IMR-90 (cell line): ENCODE data around the gene CCDC167. TPM values are rescaled to one million over a fixed set of nuclear protein-coding genes. Genes with fewer than 3 reads are reported as not detected.

Experiments used
- ATAC-seq: fragments of 200-7000 bp; cut with Tn5 transposase; 2 replicates; pipeline ENCODE4 v1.9.1; 2020; ENCODE audit warnings: low read depth, mild to moderate bottlenecking, moderate library complexity
- BruUV-seq: library from RNA; stranded (reverse); fragments of 400-500 nt; replicated peaks from 2 replicates; lab custom pipeline; 2021; lab: Mats Ljungman, UMichigan
- CTCF ChIA-PET: fragments of 300-600 bp; formaldehyde crosslinking; extraction: SDS; loops from one replicate; lab custom pipeline; 2021; ENCODE audit warnings: antibody characterized with exemption; lab: Yijun Ruan, JAX
- POLR2A ChIA-PET: fragments of 300-600 bp; sonication (Branson Sonifier 250); formaldehyde crosslinking; loops from one replicate; lab custom pipeline; 2022; ENCODE audit warnings: antibody characterized with exemption; ENCODE audit not compliant: unreplicated experiment; lab: Charles Lee
- DNase-seq: peaks from one replicate; pipeline ENCODE4 v3.0.0; 2013
- H2AFZ ChIP-seq: replicated peaks from 2 replicates; pipeline ENCODE3; 2013; ENCODE audit warnings: low read length, mild to moderate bottlenecking; ENCODE audit not compliant: poor library complexity
- H2AK5ac ChIP-seq: 2 replicates; pipeline ENCODE4 v1.6.1; 2013; ENCODE audit warnings: low read depth, low read length, inconsistent platforms
- H2AK9ac ChIP-seq: replicated peaks from 2 replicates; pipeline ENCODE3; 2013; ENCODE audit warnings: mild to moderate bottlenecking, low read depth, low read length, moderate library complexity; ENCODE audit not compliant: poor library complexity
- H2BK120ac ChIP-seq: 2 replicates; pipeline ENCODE4 v1.6.1; 2013; ENCODE audit warnings: low read depth, low read length, inconsistent platforms
- H2BK15ac ChIP-seq: 3 replicates; pipeline ENCODE4 v1.6.1; 2013; ENCODE audit warnings: low read depth, low read length, inconsistent platforms
- H2BK20ac ChIP-seq: 2 replicates; pipeline ENCODE4 v1.6.1; 2013; ENCODE audit warnings: low read depth, mild to moderate bottlenecking, inconsistent platforms, low read length, moderate library complexity
- H2BK5ac ChIP-seq: 2 replicates; pipeline ENCODE4 v1.6.1; 2013; ENCODE audit warnings: mild to moderate bottlenecking, low read depth, low read length, inconsistent platforms; ENCODE audit not compliant: poor library complexity, severe bottlenecking
- H3K14ac ChIP-seq: replicated peaks from 2 replicates; pipeline ENCODE4 v1.6.1; 2013; ENCODE audit warnings: low read depth, low read length, inconsistent platforms
- H3K18ac ChIP-seq: 2 replicates; pipeline ENCODE4 v1.6.1; 2013; ENCODE audit warnings: low read depth, low read length, control low read depth
- H3K23ac ChIP-seq: 2 replicates; pipeline ENCODE4 v1.6.1; 2013; ENCODE audit warnings: low read depth, low read length, inconsistent platforms
- H3K27ac ChIP-seq: 2 replicates; pipeline ENCODE4 v1.5.1; 2013; ENCODE audit warnings: mild to moderate bottlenecking, control low read depth, low read length; ENCODE audit not compliant: insufficient read depth
- H3K27me3 ChIP-seq: 2 replicates; pipeline ENCODE4 v1.6.1; 2013; ENCODE audit warnings: low read length; ENCODE audit not compliant: control insufficient read depth, insufficient read depth
- H3K36me3 ChIP-seq: 2 replicates; pipeline ENCODE4 v1.6.1; 2013; ENCODE audit warnings: low read length, mixed read lengths; ENCODE audit not compliant: control insufficient read depth, insufficient read depth
- H3K4ac ChIP-seq: 2 replicates; pipeline ENCODE4 v1.6.1; 2013; ENCODE audit warnings: low read depth, low read length, inconsistent platforms
- H3K4me1 ChIP-seq: 2 replicates; pipeline ENCODE4 v1.6.1; 2013; ENCODE audit warnings: low read length, mixed read lengths; ENCODE audit not compliant: control insufficient read depth, insufficient read depth
- H3K4me2 ChIP-seq: 2 replicates; pipeline ENCODE4 v1.6.1; 2013; ENCODE audit warnings: low read depth, mild to moderate bottlenecking, control low read depth, low read length, moderate library complexity
- H3K4me3 ChIP-seq: 2 replicates; pipeline ENCODE4 v1.5.1; 2013; ENCODE audit warnings: low read depth, mild to moderate bottlenecking, control low read depth, low read length, moderate library complexity; ENCODE audit not compliant: insufficient read depth
- H3K56ac ChIP-seq: 2 replicates; pipeline ENCODE4 v1.6.1; 2013; ENCODE audit warnings: low read length, inconsistent platforms; ENCODE audit not compliant: insufficient read depth; ENCODE audit errors: extremely low read depth
- H3K79me1 ChIP-seq, 2 experiments: 2 replicates each; pipeline ENCODE4 v1.6.1; 2013; ENCODE audit warnings: low read length in 2 of 2, inconsistent platforms in 1 of 2, low read depth in 1 of 2
- H3K9ac ChIP-seq: 2 replicates; pipeline ENCODE4 v1.6.1; 2013; ENCODE audit warnings: low read depth, low read length, control low read depth
- H3K9me1 ChIP-seq: 2 replicates; pipeline ENCODE4 v1.6.1; 2013; ENCODE audit warnings: low read length, inconsistent platforms; ENCODE audit not compliant: insufficient read depth
- H3K9me3 ChIP-seq: 2 replicates; pipeline ENCODE4 v1.6.1; 2013; ENCODE audit warnings: low read length; ENCODE audit not compliant: control insufficient read depth, insufficient read depth
- H4K20me1 ChIP-seq: 2 replicates; pipeline ENCODE4 v1.6.1; 2013; ENCODE audit warnings: low read length, inconsistent platforms; ENCODE audit not compliant: insufficient read depth
- H4K5ac ChIP-seq: 2 replicates; pipeline ENCODE4 v1.6.1; 2013; ENCODE audit warnings: mild to moderate bottlenecking, low read depth, low read length, control low read depth
- H4K8ac ChIP-seq, 2 experiments: 2 replicates each; pipeline ENCODE4 v1.6.1; 2013; ENCODE audit warnings: low read depth in 2 of 2, low read length in 2 of 2, control low read depth in 1 of 2, inconsistent platforms in 1 of 2
- H4K91ac ChIP-seq: 2 replicates; pipeline ENCODE4 v1.6.1; 2013; ENCODE audit warnings: low read depth, low read length, inconsistent platforms; ENCODE audit not compliant: insufficient read depth
- CEBPB ChIP-seq: IDR thresholded peaks from 2 replicates; pipeline ENCODE4 v1.6.1; 2012; ENCODE audit warnings: low read depth, low read length, improper control_type of control experiment
- MAFK ChIP-seq: IDR thresholded peaks from 2 replicates; pipeline ENCODE4 v1.6.1; 2012; ENCODE audit warnings: low read depth, low read length, improper control_type of control experiment
- MAZ ChIP-seq: IDR thresholded peaks from 2 replicates; pipeline ENCODE4 v1.6.1; 2012; ENCODE audit warnings: low read depth, mild to moderate bottlenecking, low read length, improper control_type of control experiment, moderate library complexity, borderline replicate concordance
- NFE2L2 ChIP-seq: fragments of 150-350 bp; IDR thresholded peaks from 2 replicates; pipeline ENCODE4 v1.6.1; 2016; ENCODE audit warnings: low read depth, mild to moderate bottlenecking, low read length
- WGBS, 2 experiments: methylation state at CpG; one replicate each; pipeline versions ENCODE4 v1.1.5 to v1.1.7; 2013; ENCODE audit warnings: missing lambda C conversion rate in 2 of 2; ENCODE audit not compliant: insufficient read length in 1 of 2; ENCODE audit errors: extremely low coverage in 2 of 2; 5-methylcytosine and 5-hydroxymethylcytosine counted together
- dilution Hi-C: fragments of 300-500 bp; cut with HindIII; formaldehyde crosslinking; loops from one replicate; pipeline ENCODE4 v1.14.3; 2018; ENCODE audit warnings: low sequenced_read_pairs; ENCODE audit not compliant: unreplicated experiment
- in situ Hi-C: fragments of 300-500 bp; cut with MboI; formaldehyde crosslinking; loops from 3 replicates; pipeline ENCODE4 v1.14.3; 2019; ENCODE audit warnings: low sequenced_read_pairs, inconsistent platforms, mixed read lengths
- intact Hi-C: fragments of 100-400 bp; cut with micrococcal nuclease; formaldehyde crosslinking; loops from 2 replicates; pipeline ENCODE4 v1.10.0; 2022
- polyA plus RNA-seq, 3 experiments: library from polyadenylated mRNA; depleted of rRNA; stranded (reverse); fragments of >200 nt; gene quantifications; 2 replicates each; pipeline ENCODE4 v1.2.3, GENCODE V29; 2012; ENCODE audit warnings: low replicate concordance in 1 of 3
- total RNA-seq: library from RNA; depleted of rRNA; stranded (reverse); fragments of >200 nt; gene quantifications from 2 replicates; pipeline ENCODE4 v1.2.3, GENCODE V29; 2012

CCDC167 gene
- total and polyA plus RNA-seq, 2 of the 4 experiments (the other 2 are of a cell fraction) = 35.8 to 96.8 TPM

DNA sequence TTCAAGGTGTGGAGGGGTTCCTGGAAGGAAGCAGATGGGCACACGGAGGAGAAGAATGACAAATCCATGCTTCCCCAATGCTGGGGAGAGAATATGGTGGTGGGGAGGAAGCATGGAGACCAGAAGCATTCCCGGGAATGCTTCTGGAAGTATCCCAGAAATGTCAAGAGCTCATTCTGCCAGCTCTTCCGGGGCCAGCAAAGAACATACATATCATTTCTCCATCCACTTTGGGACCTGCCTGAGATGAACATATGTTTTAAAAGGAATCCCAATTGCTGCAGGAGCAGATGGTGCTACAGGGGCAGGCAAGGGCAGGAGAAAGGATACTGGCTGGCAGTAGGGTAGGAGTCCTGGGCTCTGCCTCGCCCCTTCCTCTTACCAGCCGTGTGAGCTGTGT lies 37.9 kb upstream of the CCDC167 start:
- no peak overlapping the region for H3K4ac ChIP-seq
- no peak overlapping the region for H4K8ac ChIP-seq
- H4K20me1 ChIP-seq = no peaks in the 10 kb centered on the region
- WGBS, 2 experiments = no CpG with 5 or more reads among the region's 5 CpGs
- H4K91ac ChIP-seq = no peak overlapping the region
- no peak overlapping the region for H4K5ac ChIP-seq
- H2BK15ac ChIP-seq = no peak overlapping the region
- H3K9ac ChIP-seq = no peak overlapping the region
- no peaks in the 10 kb centered on the region for H3K79me1 ChIP-seq
- H3K9me1 ChIP-seq = no peaks in the 10 kb centered on the region
- no peak overlapping the region for H3K4me2 ChIP-seq
- H3K9me3 ChIP-seq = no peaks in the 10 kb centered on the region
- no peak overlapping the region for H2AK9ac ChIP-seq
- CTCF ChIA-PET = interaction anchor here (0.6 to 1.0 kb wide), 2 partner anchors 9 to 71 kb away, joined by 3 read pairs; no protein-coding TSS in a partner anchor
- dilution Hi-C loops (no loop called here), in situ Hi-C loops (no loop called here), intact Hi-C loops (no loop called here)
- H2AFZ ChIP-seq = no peak overlapping the region
- no peak overlapping the region for H3K18ac ChIP-seq
- H3K4me3 ChIP-seq = no peak overlapping the region
- TF ChIP-seq NFE2L2 = no peak
- no peak for TF ChIP-seq MAFK
- TF ChIP-seq CEBPB = no peak
- no peak for TF ChIP-seq MAZ
- H2BK20ac ChIP-seq = no peak overlapping the region
- no peak overlapping the region for H3K23ac ChIP-seq
- H3K4me1 ChIP-seq = peaks cover 4% of the 10 kb centered on the region; the same call in 1 of the 2 replicates
- no peak overlapping the region for H2BK120ac ChIP-seq
- no TSS peak for BruUV-seq
- H3K56ac ChIP-seq = no peak overlapping the region
- no peak overlapping the region for H2AK5ac ChIP-seq
- no peak overlapping the region for H3K27ac ChIP-seq
- no peaks in the 10 kb centered on the region for H3K36me3 ChIP-seq
- DNase-seq (no peak), ATAC-seq (no peak)
- no peak overlapping the region for H2BK5ac ChIP-seq
- POLR2A ChIA-PET = no interaction called here
- H3K27me3 ChIP-seq = peaks cover 73% of the 10 kb centered on the region
- H3K14ac ChIP-seq = no peak overlapping the region
